Measurements from ENCODE around the gene LDLRAD4. TPM values are rescaled to one million over a fixed set of nuclear protein-coding genes. Genes with fewer than 3 reads are reported as not detected.
A peak's percentile ranks its signal among the peaks of the same experiment; 100 is the strongest.

Gene LDLRAD4
- total RNA-seq, 3 donors from 2014 or later = 17.5 to 20.4 (median 18.3) TPM

DNA sequence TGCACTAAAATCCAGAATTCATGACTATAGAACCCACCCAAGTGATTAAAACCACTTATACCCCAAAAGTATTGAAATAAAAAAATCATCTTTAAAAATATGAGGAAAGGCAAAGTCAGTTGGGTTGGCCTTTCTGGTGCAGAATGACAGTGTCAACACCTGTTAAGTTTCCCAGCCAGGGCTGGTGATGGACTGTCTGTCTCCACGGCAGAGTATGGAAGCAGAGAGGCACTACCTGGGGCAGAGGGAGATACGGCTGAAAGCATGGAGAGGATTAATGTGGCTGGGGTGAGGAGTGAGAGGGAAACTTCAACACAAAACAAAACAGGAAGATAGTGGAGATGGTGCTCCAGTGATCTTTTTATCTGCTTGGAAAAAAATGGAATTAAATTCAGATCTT lies 292.0 kb downstream of the LDLRAD4 start:
- H3K4me3 Mint-ChIP-seq = no peak overlapping the region
- peaks cover 36% of the 10 kb centered on the region for H3K4me1 Mint-ChIP-seq (ENCODE audit: low read depth)
- H3K27me3 Mint-ChIP-seq (ENCODE audit: low read depth) = no peaks in the 10 kb centered on the region
- H3K9me3 Mint-ChIP-seq = no peaks in the 10 kb centered on the region
- no peak for ATAC-seq
- no peak for DNase-seq
- H3K36me3 Mint-ChIP-seq (ENCODE audit: insufficient read depth) = peaks cover 19% of the 10 kb centered on the region

DNA sequence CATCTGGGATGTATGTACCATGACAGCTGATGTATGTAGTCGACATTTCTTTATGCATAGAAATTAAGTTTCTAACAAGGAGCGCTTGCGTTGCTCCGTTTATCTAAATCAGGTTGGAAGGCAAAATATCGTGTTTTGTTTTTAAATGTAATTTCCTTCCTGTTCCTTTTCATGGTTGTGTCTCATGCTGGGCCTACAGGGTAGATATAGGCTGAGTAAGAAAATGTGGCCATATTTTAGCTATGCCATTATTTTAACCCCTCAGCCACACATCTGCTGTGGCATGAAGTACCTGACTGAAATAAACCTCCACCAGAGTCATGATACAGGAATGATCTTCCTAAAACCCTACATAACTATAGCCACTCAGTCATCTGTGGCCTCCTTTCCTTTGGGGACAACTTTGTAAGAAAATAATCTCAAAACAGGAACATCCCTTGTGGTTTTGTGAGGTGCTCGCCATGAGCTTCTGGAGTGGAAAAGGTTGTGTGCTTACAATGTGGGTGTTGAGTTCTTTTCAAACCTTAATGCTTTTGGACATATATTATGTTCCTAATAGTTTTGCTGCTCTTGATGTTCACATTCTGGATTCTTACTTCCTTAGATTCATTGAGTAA lies 293.5 kb downstream of the LDLRAD4 start:
- peaks cover 31% of the 10 kb centered on the region for H3K4me1 Mint-ChIP-seq (ENCODE audit: low read depth)
- ATAC-seq (no peak), DNase-seq (no peak)
- H3K36me3 Mint-ChIP-seq (ENCODE audit: insufficient read depth) = peaks cover 22% of the 10 kb centered on the region
- no peaks in the 10 kb centered on the region for H3K9me3 Mint-ChIP-seq
- H3K4me3 Mint-ChIP-seq = no peak overlapping the region
- no peaks in the 10 kb centered on the region for H3K27me3 Mint-ChIP-seq (ENCODE audit: low read depth)

DNA sequence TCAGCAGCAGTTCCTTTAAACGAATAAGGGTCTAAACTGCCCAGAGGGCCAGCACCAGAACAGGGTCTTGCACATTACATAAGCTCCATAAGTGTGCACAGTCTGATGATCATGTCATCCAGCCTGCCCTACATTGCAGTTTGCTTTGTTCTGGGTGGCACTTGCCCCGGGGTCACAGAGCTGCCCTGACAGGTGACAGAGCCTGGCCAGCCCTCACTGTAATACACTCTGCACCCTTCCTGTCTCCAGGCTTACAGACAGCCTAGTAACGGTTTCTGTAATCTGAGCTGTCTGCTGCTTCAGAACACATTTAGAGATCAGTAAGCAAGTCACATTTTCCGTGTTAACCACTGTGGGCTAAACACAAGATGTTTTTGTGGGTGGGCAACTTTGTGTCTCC lies 294.5 kb downstream of the LDLRAD4 start:
- peak in 1 of 2 donors; percentile 14 for ATAC-seq
- no peak for DNase-seq
- Mint-ChIP-seq H3K4me3 (no peak overlapping the region), H3K27me3 (ENCODE audit: low read depth) (no peaks in the 10 kb centered on the region), H3K4me1 (ENCODE audit: low read depth) (peaks cover 30% of the 10 kb centered on the region), H3K36me3 (ENCODE audit: insufficient read depth) (peaks cover 28% of the 10 kb centered on the region), H3K9me3 (no peaks in the 10 kb centered on the region)

DNA sequence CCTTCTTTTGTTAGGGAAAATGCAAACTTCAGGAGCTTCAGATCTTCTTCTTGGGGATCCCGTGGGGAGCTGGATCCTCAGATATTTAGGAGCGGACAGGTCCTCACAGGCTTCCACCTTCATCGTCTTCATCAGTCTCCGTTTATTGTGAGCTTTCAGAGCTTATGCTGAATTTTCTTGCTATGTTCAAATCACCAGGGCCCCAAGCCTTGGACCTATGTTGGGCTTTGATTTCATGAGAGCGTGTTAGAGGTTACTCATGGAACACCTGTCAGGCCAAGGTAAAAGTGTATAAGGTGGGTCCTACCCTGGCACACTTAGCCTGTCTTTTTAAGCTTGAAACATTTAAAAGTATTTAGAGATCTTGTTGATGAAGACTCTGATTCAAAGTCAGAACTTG lies 294.9 kb downstream of the LDLRAD4 start:
- no peak for DNase-seq
- ATAC-seq = no peak
- Mint-ChIP-seq H3K4me3 (no peak overlapping the region), H3K27me3 (ENCODE audit: low read depth) (no peaks in the 10 kb centered on the region), H3K9me3 (no peaks in the 10 kb centered on the region), H3K4me1 (ENCODE audit: low read depth) (peaks cover 30% of the 10 kb centered on the region), H3K36me3 (ENCODE audit: insufficient read depth) (peaks cover 33% of the 10 kb centered on the region)

DNA sequence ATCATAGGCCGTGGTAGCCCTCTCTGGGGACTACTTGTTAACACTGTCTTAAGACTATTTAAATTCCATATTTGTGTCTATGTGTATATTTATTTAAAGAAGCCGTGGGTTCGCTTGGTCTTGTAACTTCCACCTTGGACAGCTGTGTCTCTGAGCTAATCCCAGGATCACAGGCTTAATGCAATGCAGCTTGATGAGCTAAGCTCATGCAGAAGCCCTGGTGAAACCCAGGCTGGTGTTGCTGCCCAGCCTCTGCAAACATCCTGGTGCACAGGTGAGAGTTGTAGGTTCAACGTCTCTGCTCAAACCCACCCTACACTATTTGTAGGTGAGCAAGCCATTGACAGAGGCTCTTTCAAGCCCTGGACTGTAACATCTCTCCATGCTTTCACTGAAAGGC lies 296.0 kb downstream of the LDLRAD4 start:
- H3K4me1 Mint-ChIP-seq (ENCODE audit: low read depth) = peaks cover 26% of the 10 kb centered on the region
- H3K9me3 Mint-ChIP-seq = no peaks in the 10 kb centered on the region
- DNase-seq (no peak), ATAC-seq (no peak)
- no peak overlapping the region for H3K4me3 Mint-ChIP-seq
- peaks cover 27% of the 10 kb centered on the region for H3K36me3 Mint-ChIP-seq (ENCODE audit: insufficient read depth)
- H3K27me3 Mint-ChIP-seq (ENCODE audit: low read depth) = no peaks in the 10 kb centered on the region

DNA sequence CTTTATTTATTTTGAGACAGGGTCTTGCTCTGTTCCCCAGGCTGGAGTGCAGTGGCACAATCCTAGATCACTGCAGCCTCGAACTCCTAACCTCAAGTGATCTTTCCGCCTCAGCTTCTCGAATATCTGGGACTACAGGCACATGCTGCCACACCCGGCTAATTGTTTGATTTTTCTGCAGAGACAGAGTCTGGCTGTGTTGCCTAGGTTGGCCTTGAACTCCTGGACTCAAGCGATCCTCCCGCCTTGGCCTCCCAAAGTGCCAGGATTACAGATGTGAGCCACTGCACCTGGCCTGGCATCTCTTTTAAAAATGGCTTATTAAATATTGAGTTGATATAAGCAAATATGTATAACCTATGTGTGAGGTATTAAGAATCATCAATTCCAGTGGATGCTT lies 298.3 kb downstream of the LDLRAD4 start:
- Mint-ChIP-seq H3K4me1 (ENCODE audit: low read depth) (peaks cover 20% of the 10 kb centered on the region), H3K4me3 (no peak overlapping the region), H3K27me3 (ENCODE audit: low read depth) (no peaks in the 10 kb centered on the region), H3K36me3 (ENCODE audit: insufficient read depth) (peaks cover 17% of the 10 kb centered on the region), H3K9me3 (no peaks in the 10 kb centered on the region)
- DNase-seq (no peak), ATAC-seq (no peak)

DNA sequence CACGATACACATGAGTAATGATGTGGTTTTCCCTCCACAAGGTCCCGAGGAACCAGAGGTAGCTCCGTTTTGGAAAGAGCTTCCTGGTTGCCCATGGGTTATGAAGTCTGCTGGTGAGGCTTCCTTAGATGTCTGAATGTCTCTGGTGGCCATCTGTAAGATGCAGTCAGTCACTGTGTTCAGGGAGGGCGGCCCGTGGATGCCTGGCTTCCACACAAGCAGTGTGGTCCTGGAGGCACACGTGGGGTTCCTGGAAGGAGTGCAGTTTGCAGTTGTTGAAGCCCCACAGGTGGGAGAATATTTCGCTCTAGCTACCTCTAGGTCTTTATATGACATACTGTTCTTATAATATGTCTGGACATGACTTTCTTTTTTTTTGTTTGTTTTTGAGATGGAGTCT lies 298.8 kb downstream of the LDLRAD4 start:
- no peak for ATAC-seq
- Mint-ChIP-seq H3K4me3 (no peak overlapping the region), H3K27me3 (ENCODE audit: low read depth) (no peaks in the 10 kb centered on the region), H3K36me3 (ENCODE audit: insufficient read depth) (peaks cover 19% of the 10 kb centered on the region), H3K4me1 (ENCODE audit: low read depth) (peaks cover 15% of the 10 kb centered on the region), H3K9me3 (no peaks in the 10 kb centered on the region)
- no peak for DNase-seq

DNA sequence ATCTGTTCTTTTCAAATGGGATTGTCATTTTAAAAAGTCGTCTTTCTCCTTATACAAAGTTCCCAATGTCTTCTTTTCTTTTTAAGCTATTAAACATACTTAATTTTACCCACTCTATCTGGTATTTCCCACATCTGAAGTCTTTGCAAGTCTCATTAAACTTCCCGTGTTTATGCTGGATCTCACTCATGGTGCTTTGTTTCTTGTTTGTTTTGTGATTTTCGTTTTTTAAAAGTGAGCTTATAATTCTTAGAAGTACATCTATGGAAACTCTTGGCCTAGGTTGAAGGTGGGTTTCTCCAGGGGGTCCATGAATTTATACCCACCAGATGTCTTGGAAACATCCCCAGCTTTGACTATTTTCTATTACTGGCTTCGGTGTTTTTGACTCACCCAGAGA lies 299.8 kb downstream of the LDLRAD4 start:
- Mint-ChIP-seq H3K4me1 (ENCODE audit: low read depth) (peaks cover 10% of the 10 kb centered on the region), H3K9me3 (no peaks in the 10 kb centered on the region)
- ATAC-seq = no peak

DNA sequence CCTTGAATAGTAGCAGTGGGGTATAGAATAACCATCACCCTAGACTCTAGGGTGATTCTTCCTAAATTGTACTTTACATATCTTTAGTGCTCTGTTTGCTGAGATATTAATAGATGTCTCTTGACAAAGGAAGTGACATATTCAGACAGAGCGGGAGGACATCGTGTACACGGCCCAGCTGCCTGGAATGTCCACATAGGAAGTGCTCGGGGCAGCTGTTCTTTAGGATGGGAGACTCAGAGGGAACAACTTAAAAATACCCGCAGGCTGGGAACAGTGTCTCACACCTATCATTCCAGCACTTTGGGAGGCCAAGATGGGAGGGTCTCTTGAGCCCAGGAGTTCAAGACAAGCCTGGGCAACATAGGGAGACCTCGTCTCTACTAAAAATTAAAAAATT lies 301.7 kb downstream of the LDLRAD4 start:
- H3K4me1 Mint-ChIP-seq (ENCODE audit: low read depth) = peaks cover 12% of the 10 kb centered on the region
- no peaks in the 10 kb centered on the region for H3K27me3 Mint-ChIP-seq (ENCODE audit: low read depth)
- no peak for ATAC-seq
- no peak overlapping the region for H3K4me3 Mint-ChIP-seq
- no peak for DNase-seq
- H3K36me3 Mint-ChIP-seq (ENCODE audit: insufficient read depth) = peaks cover 17% of the 10 kb centered on the region
- H3K9me3 Mint-ChIP-seq = no peaks in the 10 kb centered on the region

More for the DNA sequence above, 299.8 kb downstream of the LDLRAD4 start:
- no peak overlapping the region for H3K4me3 Mint-ChIP-seq
- DNase-seq = no peak
- H3K27me3 Mint-ChIP-seq (ENCODE audit: low read depth) = no peaks in the 10 kb centered on the region
- H3K36me3 Mint-ChIP-seq (ENCODE audit: insufficient read depth) = peaks cover 19% of the 10 kb centered on the region

DNA sequence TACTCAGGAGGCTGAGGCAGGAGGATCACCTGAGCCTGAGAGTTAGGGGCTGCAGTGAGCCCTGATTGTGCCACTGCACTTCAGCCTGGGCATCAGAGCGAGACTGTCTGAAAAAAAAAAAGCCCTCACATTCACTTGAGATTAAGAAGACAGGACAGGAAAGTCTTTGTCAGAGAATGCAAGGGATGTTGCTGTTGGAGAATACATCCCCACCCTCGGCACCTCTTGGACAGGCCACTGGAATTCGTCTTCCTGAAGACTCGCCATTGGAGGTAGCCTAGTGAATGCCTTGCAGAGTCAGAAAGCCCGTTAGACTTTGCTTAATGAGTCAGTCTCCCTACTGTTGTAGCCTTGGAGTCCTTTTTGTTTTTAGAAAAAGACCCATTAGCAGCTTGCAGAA lies 302.2 kb downstream of the LDLRAD4 start:
- H3K27me3 Mint-ChIP-seq (ENCODE audit: low read depth) = no peaks in the 10 kb centered on the region
- ATAC-seq (no peak), DNase-seq (no peak)
- no peak overlapping the region for H3K4me3 Mint-ChIP-seq
- H3K9me3 Mint-ChIP-seq = no peaks in the 10 kb centered on the region
- H3K4me1 Mint-ChIP-seq (ENCODE audit: low read depth) = peaks cover 12% of the 10 kb centered on the region
- H3K36me3 Mint-ChIP-seq (ENCODE audit: insufficient read depth) = peaks cover 17% of the 10 kb centered on the region

DNA sequence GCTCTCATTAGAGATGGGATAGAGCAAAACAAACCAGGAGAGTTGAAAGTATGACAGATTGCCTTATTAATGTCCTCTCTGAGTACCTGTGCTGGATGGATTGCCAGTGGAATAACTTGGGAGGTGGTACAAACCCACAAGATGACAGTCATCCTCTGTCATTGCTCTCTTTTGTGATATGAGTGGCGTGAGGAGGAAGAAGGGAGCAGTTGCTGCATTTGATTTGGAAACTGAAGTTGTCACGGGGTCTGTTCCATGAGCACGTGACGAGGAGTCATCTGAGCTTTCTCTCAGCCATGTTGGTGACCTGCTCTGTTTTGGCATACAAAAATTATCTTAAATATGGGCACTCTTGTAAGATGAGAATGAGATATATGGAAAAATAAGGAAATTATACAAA lies 302.9 kb downstream of the LDLRAD4 start:
- Mint-ChIP-seq H3K4me1 (ENCODE audit: low read depth) (peaks cover 12% of the 10 kb centered on the region), H3K9me3 (no peaks in the 10 kb centered on the region), H3K4me3 (no peak overlapping the region), H3K36me3 (ENCODE audit: insufficient read depth) (peaks cover 14% of the 10 kb centered on the region), H3K27me3 (ENCODE audit: low read depth) (no peaks in the 10 kb centered on the region)
- ATAC-seq = no peak
- no peak for DNase-seq

DNA sequence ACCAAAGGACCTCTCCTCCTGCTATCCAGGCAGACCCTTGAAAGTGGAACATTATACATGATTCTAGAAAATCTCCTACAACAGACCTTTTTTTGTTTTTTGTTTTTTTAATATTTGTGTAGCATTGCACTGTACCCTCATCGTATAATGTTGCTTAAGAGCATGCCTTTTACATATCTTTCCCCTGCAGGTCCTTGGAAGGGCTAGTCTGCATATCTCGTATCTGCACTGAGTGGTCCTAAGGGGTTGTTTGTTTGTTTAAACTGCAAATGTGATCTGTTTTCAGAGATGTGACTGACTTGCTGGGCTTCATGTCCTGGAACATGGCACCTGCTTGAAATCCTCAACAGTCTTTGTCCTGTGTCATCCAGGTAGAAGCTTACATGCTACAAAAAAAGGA lies 303.7 kb downstream of the LDLRAD4 start:
- ATAC-seq = no peak
- peaks cover 17% of the 10 kb centered on the region for H3K36me3 Mint-ChIP-seq (ENCODE audit: insufficient read depth)

DNA sequence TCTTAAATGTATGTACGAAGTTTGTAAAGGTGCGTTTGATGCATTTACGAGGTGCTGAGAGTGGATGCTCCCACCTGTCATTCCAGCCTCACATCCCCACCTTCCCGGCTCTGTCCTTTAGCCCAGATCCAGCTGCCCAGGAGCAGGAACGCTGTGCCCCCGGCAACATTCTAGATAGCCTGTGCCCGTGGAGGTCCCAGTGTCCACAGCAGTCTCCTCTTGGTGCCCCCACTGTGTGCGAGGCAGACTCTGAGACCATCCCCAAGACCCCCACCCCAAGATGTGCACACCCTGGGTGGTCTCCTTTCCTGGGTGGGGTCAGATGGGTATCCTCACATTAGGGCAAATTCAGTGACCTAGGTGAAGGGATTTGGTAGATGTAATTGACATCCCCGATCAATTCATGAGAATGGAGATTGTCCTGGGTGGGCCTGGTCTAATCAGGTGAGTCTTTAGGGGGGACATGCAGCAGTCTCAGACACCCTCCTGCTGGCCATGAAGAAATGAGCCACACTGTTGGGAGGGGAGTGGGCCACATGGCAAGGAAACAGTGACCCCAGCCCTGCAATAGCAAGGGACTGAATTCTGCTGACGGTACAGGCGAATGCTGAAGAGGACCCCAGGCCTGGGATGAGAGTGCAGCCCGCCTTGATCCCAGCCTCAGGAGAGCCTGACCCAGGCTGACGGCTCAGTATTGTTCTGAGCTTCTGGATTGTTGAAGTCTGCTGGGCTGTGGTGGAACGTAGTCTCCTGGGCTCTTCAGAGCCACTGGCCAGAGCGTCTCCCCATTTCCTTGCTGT lies 304.5 kb downstream of the LDLRAD4 start:
- ATAC-seq (no peak), DNase-seq (no peak)
- Mint-ChIP-seq H3K4me3 (no peak overlapping the region), H3K36me3 (ENCODE audit: insufficient read depth) (peaks cover 12% of the 10 kb centered on the region), H3K9me3 (no peaks in the 10 kb centered on the region), H3K4me1 (ENCODE audit: low read depth) (peaks cover 14% of the 10 kb centered on the region), H3K27me3 (ENCODE audit: low read depth) (no peaks in the 10 kb centered on the region)

More for the DNA sequence above, 303.7 kb downstream of the LDLRAD4 start:
- Mint-ChIP-seq H3K4me3 (no peak overlapping the region), H3K4me1 (ENCODE audit: low read depth) (peaks cover 14% of the 10 kb centered on the region), H3K9me3 (no peaks in the 10 kb centered on the region), H3K27me3 (ENCODE audit: low read depth) (no peaks in the 10 kb centered on the region)
- no peak for DNase-seq

DNA sequence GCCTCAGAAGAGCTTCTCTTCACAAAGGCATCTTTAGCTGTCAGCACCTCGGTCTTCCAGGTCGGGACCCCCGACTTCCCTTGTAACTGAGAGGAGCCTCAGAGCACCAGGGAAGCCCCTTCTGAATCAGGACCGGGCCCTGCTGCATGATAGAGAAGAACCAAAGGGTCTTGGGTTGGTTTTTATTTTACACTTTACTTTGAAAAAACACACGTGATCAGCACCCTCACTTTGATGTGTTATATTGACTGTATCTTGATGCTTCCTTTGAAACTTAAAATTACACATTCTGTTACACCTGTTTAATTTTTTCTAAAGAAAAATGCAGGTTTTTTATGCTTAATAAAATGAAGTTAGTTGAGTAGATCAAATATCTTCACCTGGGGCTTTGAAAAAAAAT lies 305.5 kb downstream of the LDLRAD4 start:
- no peaks in the 10 kb centered on the region for H3K27me3 Mint-ChIP-seq (ENCODE audit: low read depth)
- ATAC-seq = no peak
- no peak overlapping the region for H3K4me3 Mint-ChIP-seq
- peaks cover 8% of the 10 kb centered on the region for H3K36me3 Mint-ChIP-seq (ENCODE audit: insufficient read depth)
- H3K4me1 Mint-ChIP-seq (ENCODE audit: low read depth) = peaks cover 14% of the 10 kb centered on the region
- no peaks in the 10 kb centered on the region for H3K9me3 Mint-ChIP-seq
- no peak for DNase-seq

DNA sequence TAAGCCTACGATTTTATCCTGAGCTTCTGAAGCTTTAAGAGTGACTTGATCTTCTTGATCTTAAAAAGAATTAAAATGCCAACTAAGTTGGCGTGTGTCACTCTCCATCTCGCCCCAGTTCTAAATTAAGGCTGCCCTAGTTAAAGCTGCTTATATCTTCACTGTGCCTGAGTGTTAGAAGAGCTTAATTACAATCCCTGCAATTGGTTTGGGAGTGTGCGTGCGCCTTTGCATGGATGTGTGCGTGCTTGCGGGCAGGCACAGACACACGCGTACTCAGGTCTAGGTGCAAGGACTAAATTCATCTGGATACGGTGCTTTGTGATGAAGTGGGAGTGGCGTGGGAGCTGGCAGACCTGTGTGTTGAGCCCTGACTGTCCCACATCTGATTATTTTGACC lies 306.3 kb downstream of the LDLRAD4 start:
- Mint-ChIP-seq H3K4me1 (ENCODE audit: low read depth) (peaks cover 15% of the 10 kb centered on the region), H3K4me3 (no peak overlapping the region), H3K36me3 (ENCODE audit: insufficient read depth) (peaks cover 8% of the 10 kb centered on the region), H3K9me3 (no peaks in the 10 kb centered on the region), H3K27me3 (ENCODE audit: low read depth) (no peaks in the 10 kb centered on the region)
- no peak for DNase-seq
- ATAC-seq = no peak
